Activated naive CD4-positive, alpha-beta T cell treated with anti-CD3 and anti-CD28 coated beads, Interleukin-2, amount 50 U/mL, for 72 hours (primary cell): ENCODE measurements around the gene SLC26A11. TPM values are rescaled to one million over a fixed set of nuclear protein-coding genes. Genes with fewer than 3 reads are reported as not detected.

ENCODE experiments used
- ATAC-seq, 2 donors: fragments of 150-1000 bp; cut with Tn5 transposase; 2 replicates each; pipeline ENCODE4 v1.10.0; 2021; ENCODE audit warnings: mild to moderate bottlenecking in 2 of 2, moderate library complexity in 2 of 2
- DNase-seq, 2 donors: peaks; one replicate each; pipeline ENCODE4 v3.0.0; 2021 to 2022; ENCODE audit warnings: low spot score in 2 of 2
- H3K27ac Mint-ChIP-seq, 2 donors: one replicate each; pipeline ENCODE4 v1.8.0; 2022; ENCODE audit warnings: mild to moderate bottlenecking in 2 of 2, mixed read lengths in 2 of 2
- H3K36me3 Mint-ChIP-seq, 2 donors: one replicate each; pipeline ENCODE4 v1.8.0; 2022; ENCODE audit warnings: mixed read lengths in 2 of 2
- H3K9me3 Mint-ChIP-seq, 2 donors: one replicate each; pipeline ENCODE4 v1.8.0; 2022; ENCODE audit warnings: mixed read lengths in 2 of 2
- total RNA-seq, 2 donors: library from RNA; stranded (reverse); gene quantifications; one replicate each; pipeline ENCODE4 v1.2.3, GENCODE V29; 2022

The SLC26A11 gene
- total RNA-seq, 2 donors from 2014 or later, result 7.5 to 13.1 TPM

DNA sequence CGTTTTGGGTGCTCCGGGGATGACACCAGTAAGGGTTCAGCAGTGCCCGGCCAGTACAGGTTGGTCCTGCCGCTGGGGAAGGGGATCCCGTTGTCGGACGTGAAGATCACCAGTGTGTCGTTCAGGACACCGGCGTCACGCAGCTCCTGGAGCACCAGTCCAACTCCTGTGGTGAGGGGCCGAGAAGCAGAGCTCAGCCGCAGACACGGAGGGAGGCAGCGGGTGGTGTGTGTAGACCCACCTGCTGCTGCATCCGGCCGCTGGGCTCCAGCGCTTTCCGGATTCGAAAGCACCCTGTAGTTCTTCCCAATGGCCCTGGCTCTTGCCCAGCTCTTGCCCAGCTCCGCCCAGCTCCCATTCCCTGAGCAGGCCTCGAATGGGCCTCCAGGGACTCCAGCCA is 8.1 kb upstream of the SLC26A11 start:
- H3K36me3 Mint-ChIP-seq, result peaks cover 0 to 7% of the 10 kb centered on the region in 2 donors

DNA sequence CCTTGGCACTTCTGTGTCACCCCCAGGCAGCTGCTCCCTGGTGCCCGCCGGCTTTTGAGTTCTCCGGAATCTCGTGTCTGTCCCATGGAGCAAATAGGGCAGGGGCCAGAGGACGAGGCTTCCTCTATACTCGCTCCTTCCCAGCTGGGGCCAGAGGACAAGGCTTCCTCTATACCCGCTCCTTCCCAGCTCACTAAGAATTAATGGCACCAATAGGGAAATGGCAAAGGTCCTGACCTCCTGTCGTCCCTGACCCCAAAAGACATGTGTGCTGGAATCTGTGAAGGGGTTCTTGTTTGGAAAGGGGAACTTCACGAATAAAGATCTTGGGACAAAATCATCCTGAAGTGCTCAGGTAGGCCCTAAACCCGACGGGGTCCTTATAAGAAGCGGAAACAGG is 7.7 kb upstream of the SLC26A11 start:
- Mint-ChIP-seq H3K9me3 (no peaks in the 10 kb centered on the region), H3K27ac (no peak overlapping the region), H3K36me3 (peaks cover 3 to 7% of the 10 kb centered on the region in 2 donors)
- ATAC-seq, result no peak
- no peak for DNase-seq

More for the DNA sequence above, 8.1 kb upstream of the SLC26A11 start:
- Mint-ChIP-seq H3K9me3 (no peaks in the 10 kb centered on the region), H3K27ac (no peak overlapping the region)
- no peak for DNase-seq
- ATAC-seq, result no peak

DNA sequence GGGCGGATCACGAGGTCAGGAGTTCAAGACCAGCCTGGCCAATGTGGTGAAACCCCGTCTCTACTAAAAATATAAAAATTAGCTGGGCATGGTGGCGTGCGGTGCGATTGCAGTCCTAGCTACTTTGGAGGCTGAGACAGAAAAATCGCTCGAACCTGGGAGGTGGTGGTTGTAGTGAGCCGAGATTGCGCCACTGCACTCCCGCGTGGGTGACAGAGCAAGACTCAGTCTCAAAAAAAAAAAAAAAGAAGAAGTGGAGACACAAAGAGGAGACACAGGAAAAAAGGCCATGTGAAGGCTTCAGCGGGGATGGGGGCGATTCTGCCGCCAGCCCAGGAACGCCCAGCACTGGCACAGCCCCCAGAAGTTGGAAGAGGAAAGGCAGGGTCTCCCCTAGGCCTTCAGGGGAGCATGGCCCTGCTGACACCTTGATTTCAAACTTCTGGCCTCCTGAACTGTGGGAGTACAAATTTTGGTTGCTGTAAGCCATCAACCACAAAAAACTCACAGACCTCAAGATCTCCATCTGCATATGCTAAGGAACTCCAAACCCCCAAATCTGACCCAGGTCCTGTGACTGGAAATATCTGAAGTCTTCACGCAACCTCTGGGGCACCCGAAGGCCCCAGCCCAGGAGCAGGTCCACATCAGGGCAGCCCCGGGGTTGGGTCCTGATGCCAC is 7.1 kb upstream of the SLC26A11 start:
- ATAC-seq, result no peak
- no peak for DNase-seq
- H3K9me3 Mint-ChIP-seq, result no peaks in the 10 kb centered on the region
- peaks cover 6 to 7% of the 10 kb centered on the region in 2 donors for H3K36me3 Mint-ChIP-seq
- H3K27ac Mint-ChIP-seq, result peak overlapping the region in 1 of 2 donors; percentile 33

DNA sequence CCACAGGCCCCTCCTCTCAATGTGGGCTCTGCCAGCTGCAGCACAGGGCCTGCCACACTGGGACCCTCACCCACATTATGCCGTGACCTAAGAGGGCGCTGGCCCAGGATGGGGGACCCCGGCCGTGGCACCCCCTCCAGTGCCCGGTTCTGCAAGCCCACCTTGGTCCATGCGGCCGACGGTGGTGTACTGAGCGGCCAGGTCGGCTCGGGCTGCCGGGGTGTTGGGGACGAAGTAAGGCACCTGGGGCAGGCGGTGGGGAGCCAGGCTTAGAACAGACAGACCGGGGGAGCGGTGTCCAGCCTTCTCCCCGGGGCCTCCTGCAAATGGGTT is 6.6 kb upstream of the SLC26A11 start:
- Mint-ChIP-seq H3K9me3 (no peaks in the 10 kb centered on the region), H3K27ac (no peak overlapping the region), H3K36me3 (peaks cover 6 to 10% of the 10 kb centered on the region in 2 donors)
- DNase-seq (no peak), ATAC-seq (no peak)

DNA sequence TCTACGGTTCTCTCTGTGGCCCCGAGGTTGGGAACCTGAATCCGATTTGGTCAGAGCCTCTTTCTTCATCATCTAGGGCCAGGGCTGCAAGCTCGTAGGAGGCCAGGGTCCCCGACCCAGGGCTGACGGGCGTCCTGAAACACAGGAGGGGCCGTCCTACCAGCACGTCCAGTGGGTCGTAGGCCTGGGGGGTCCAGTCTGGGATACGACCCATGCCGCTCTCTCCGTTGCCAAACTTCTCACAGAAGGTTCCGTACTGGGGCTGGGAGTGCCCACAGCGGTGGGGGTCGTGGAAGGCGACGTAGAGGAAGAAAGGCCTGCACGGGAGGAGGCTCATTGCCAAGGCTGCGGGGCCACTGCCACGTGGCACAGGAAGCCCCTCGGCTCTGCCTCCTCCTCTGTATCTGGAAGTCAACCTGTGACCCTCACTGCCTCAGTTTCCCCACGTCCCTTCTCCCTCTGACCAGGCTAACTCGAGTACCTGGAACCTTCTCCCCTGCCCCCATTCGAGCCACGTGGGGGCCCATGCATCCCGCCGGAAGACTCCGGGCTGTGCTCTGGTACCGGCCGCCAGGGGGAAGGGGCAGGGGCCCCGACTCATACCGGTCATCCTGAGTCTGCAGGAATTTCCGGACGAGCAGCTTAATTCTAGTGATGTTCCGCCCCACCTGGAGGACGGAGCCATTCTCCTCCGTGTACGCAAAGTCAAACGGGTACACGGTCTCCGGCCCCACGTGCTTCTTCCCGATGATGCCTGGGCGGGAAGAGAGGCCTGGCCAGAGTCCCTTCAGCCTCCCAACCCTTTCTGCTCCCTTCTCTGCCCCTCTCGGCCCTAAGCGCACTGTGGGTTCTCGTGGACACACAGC is 6.0 kb upstream of the SLC26A11 start:
- H3K27ac Mint-ChIP-seq, result no peak overlapping the region
- no peak for ATAC-seq
- peaks cover 6 to 12% of the 10 kb centered on the region in 2 donors for H3K36me3 Mint-ChIP-seq
- no peak for DNase-seq
- no peaks in the 10 kb centered on the region for H3K9me3 Mint-ChIP-seq

DNA sequence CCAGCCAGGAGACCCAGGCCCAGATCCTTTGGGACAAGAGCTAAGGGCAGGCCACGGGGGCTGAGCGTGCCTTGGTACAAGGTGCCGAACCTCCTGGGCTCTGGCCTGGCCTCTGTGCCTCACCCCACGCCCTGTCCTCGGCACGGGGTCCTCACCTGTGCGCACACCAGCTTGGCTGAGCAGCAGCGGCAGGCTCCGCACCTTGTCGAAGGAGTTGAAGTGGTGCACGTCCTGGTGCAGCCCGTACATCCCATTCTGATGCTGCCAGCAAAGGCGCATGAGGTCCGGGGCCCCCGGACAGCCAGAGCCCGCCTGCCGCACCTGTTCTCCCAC is 5.4 kb upstream of the SLC26A11 start:
- H3K27ac Mint-ChIP-seq, result no peak overlapping the region
- H3K36me3 Mint-ChIP-seq, result peaks cover 6 to 12% of the 10 kb centered on the region in 2 donors
- ATAC-seq (no peak), DNase-seq (no peak)
- no peaks in the 10 kb centered on the region for H3K9me3 Mint-ChIP-seq

DNA sequence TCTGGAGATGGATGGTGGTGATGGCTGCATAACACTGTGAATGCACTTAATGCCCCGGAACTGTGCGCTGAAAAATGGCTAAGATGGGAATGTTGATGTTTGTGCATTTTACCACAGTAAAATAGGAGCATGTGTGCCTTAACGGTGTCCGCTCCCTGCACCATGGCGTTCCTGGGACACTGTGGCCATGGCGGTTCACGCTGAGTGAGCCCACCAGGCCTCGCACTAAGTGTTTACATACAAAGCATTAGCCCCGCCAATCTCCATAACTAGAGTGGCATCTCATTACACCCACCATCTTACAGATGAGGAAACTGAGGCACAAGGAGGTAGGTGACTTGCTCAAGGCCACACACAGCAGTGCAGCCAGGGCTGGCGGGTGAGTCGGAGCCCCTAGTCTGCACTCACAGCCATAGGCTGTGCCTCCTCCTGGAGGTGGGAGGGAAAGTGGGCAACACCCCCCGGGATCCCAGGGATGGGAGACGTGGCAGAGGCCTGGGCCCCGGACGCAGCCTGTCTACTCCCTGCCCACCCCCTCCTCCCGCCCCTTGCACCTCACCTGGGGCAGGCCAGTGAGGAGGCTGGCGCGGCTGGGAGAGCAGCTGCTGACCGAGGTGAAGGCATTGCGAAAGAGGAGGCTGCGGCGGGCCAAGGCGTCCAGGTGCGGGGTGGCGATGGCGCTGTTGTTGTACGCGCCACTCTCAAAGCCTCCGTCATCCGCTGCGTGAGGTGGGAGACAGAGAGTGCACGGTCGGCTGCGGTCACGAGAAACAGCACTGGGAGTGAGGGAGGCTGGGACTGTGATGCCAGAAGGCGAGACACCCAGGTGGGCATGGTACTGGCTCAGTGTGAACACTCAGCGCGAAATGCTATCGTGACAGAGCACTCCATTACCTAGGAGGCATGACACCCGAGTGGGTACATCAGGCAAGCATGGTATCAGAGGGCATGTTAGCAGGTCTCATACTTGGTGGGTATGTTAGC is 3.5 kb upstream of the SLC26A11 start:
- no peak for DNase-seq
- Mint-ChIP-seq H3K36me3 (peaks cover 6 to 12% of the 10 kb centered on the region in 2 donors), H3K9me3 (no peaks in the 10 kb centered on the region), H3K27ac (peak overlapping the region in 1 of 2 donors; percentile 30)
- no peak for ATAC-seq

DNA sequence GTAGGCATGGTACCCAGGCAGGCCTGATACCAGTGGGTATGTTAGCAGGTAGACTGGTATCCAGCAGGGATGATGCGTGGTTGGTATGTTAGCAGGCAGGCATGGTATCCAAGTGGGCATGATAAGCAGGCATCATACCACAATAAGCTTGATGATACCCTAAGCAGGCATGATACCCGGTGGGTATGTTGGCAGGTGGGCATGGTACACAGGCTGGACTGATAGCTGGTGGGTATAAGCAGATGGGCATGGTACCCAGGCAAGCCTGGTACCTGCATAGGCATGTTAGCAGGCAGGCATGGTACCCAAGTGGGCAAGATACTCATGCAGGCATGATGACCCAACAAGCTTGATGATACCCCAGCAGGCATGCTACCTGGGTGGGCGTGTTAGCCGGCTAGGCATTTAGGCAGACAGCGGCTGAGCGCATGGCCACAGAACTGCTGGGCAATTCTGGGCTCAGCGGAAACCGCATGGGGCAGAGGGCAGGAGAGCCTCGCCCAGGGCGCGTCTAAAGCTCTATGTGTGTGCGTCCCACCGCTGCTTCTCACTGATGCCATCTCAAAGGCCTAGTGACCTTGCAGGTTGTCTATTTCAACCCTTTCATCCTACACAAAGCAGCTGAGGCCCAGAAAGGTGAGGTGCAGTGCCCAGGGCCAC is 2.4 kb upstream of the SLC26A11 start:
- DNase-seq, result no peak
- peak overlapping the region in 1 of 2 donors; percentile 30 for H3K27ac Mint-ChIP-seq
- ATAC-seq, result no peak
- H3K36me3 Mint-ChIP-seq, result peaks cover 6 to 12% of the 10 kb centered on the region in 2 donors
- no peaks in the 10 kb centered on the region for H3K9me3 Mint-ChIP-seq

DNA sequence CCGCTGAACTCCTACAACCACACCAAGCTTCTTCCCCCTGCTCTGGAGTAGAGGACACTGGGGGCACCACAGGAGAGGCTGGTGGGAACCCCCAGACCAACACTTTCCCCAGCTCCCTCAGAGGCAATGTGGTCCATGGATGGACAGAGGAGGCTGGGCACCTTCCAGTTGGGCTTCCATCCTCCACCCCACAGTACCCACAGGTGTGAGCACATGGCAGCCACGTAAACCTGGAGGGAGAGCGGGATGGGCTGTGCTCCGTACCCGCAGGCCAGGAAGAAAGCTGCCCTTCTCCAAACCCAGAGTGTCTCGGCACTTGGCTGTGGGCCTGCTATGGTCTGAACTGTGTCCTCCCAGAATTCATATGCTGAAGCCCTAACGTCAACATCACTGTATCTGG is 1.8 kb upstream of the SLC26A11 start:
- peaks cover 6 to 12% of the 10 kb centered on the region in 2 donors for H3K36me3 Mint-ChIP-seq
- no peaks in the 10 kb centered on the region for H3K9me3 Mint-ChIP-seq
- peak overlapping the region; percentile 22 to 98 for H3K27ac Mint-ChIP-seq
- ATAC-seq (no peak), DNase-seq (no peak)

DNA sequence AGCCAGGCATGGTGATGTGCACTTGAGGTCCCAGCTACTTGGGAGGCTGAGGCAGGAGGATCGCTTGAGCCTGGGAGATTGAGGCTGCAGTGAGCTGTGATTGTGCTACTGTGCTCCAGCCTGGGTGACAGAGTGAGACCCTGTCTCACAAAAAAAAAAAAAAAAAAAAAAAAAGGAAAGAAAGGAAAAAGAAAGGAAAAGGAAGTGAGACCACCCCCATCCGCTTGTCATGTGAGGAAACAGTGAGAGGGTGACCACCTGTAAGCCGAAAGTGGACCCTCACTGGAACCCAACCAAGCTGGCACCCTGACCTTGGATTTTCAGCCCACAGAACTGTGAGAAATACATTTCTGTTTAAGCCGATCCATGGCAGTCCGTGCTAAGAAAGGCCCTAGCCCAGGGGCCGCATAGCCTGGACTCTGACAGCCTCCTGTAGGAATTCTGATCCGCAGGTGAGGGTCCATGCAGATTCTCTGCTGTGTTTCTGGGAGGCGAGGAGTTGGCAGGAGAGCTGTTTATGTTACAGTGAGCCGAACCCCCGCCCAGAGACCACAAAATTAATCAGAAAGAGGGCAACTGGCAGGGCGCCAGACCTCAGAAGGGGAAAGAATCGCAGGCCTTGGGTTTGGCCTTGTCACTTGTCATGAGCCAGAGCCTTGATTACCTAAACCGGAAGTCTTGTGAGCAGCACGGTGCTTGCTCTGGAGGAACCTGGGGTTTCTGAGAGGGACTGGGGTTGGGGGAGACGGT is 1.0 kb upstream of the SLC26A11 start:
- peak; percentile 86 to 94 for DNase-seq
- Mint-ChIP-seq H3K27ac (peak overlapping the region; percentile 96 to 98), H3K9me3 (no peaks in the 10 kb centered on the region), H3K36me3 (peaks cover 6 to 12% of the 10 kb centered on the region in 2 donors)
- peak; percentile 87 to 94 for ATAC-seq

DNA sequence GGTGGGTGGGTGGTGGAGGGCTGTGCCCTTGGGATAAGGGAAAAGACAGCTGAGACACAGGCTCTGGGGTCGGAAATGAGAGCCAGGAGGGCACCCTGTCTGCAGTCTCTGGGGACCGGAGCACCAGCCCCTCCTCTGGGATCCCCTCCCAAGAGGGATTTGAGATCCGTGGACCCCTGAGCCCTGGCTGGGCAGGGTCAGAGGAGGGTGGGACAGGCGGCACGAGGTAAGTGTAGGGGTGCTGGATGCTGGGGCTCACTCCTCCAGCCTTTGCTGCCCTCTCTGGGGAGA is 519 bp upstream of the SLC26A11 start:
- no peak for DNase-seq
- H3K36me3 Mint-ChIP-seq, result peaks cover 6 to 12% of the 10 kb centered on the region in 2 donors
- H3K27ac Mint-ChIP-seq, result peak overlapping the region; percentile 96 to 98
- H3K9me3 Mint-ChIP-seq, result no peaks in the 10 kb centered on the region
- ATAC-seq, result peak in 1 of 2 donors; percentile 36

DNA sequence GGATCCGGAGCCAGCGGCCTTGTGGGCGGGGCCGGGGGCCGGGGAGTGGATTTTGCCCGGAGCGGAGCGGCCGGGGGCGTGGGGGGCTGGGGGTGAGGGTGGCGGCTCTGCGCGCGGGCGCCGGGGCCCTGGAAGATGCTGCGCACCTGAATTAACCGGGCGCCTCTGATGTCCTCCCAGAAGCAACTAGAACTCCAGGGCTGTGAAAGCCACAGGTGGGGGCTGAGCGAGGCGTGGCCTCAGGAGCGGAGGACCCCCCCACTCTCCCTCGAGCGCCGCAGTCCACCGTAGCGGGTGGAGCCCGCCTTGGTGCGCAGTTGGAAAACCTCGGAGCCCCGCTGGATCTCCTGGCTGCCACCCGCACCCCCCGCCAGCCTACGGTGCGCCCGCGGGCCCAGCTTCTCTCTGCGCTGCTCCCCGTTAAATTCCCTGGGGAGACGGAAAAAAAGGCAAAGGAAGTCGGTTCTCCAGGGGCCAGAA is 549 bp downstream of the SLC26A11 start:
- DNase-seq, result no peak
- Mint-ChIP-seq H3K36me3 (peaks cover 6 to 12% of the 10 kb centered on the region in 2 donors), H3K27ac (peak overlapping the region; percentile 12 to 57), H3K9me3 (no peaks in the 10 kb centered on the region)
- peak in 1 of 2 donors; percentile 3 for ATAC-seq

DNA sequence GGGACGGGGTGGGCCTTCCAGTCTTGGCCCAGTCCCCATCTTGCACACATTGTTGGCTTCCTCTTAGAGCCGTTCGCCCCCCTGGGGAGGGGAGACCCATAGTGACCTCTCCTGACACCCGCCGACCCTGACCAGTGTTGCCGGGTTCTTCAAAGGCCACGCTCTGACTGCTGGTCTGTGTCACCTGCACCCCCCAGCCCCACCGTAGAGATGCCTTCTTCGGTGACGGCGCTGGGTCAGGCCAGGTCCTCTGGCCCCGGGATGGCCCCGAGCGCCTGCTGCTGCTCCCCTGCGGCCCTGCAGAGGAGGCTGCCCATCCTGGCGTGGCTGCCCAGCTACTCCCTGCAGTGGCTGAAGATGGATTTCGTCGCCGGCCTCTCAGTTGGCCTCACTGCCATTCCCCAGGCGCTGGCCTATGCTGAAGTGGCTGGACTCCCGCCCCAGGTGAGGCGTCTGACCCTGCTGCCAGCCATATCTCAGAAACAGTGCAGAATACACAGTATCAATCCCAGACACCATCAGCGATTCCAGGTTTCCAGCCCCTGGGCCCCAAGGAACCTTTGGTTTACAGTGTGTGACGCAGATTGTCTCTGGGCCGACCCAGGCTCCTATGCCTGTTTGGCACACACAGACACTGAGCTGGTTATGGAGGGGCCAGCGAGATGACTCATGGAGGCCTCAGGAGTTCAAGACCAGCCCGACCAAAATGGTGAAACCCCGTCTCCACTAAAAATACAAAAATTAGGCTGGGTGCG is 1.3 kb downstream of the SLC26A11 start:
- Mint-ChIP-seq H3K9me3 (no peaks in the 10 kb centered on the region), H3K27ac (peak overlapping the region; percentile 12 to 57), H3K36me3 (peaks cover 5 to 6% of the 10 kb centered on the region in 2 donors)
- ATAC-seq, result no peak
- DNase-seq, result no peak

DNA sequence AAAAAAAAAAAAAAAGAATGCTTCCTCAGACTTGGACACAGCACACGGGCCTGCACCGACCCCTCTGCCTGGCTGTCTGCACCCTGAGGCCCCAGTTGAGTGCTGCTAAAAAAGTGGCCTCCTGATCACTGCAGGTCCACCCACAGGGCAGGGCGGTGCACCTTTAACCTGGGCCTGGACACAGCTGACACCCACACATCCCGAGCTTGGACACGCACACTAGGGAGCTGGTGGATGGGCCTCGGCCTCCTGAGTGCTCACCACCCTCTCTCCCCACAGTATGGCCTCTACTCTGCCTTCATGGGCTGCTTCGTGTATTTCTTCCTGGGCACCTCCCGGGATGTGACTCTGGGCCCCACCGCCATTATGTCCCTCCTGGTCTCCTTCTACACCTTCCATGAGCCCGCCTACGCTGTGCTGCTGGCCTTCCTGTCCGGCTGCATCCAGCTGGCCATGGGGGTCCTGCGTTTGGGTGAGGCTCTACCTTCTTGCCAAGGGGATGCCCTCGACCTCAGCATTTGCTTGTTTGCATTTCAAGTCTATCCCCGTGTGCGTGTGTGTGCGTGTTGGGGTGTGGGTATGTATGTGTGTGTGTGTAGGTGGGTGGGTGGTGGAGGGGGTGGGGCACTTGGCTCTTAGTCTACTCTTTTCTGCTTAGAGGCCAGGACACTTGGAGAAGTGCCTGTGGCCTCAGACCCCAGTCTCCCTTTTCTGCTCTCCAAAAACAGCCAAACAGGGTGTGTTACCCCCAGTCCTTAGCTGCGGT is 2.3 kb downstream of the SLC26A11 start:
- H3K27ac Mint-ChIP-seq, result no peak overlapping the region
- DNase-seq, result no peak
- no peaks in the 10 kb centered on the region for H3K9me3 Mint-ChIP-seq
- peaks cover 2 to 4% of the 10 kb centered on the region in 2 donors for H3K36me3 Mint-ChIP-seq
- ATAC-seq, result no peak
